Lung (tissue), 12 donors: Measurements from ENCODE around the gene CLCF1. TPM values are rescaled to one million over a fixed set of nuclear protein-coding genes. Genes with fewer than 3 reads are reported as not detected.

ENCODE experiments used
- ATAC-seq: fragments of 200-7000 bp; cut with Tn5 transposase; one replicate; pipeline ENCODE4 v1.9.1; 2020; ENCODE audit warnings: moderate number of reproducible peaks; ENCODE audit not compliant: insufficient read depth, low FRiP score
- DNase-seq, 3 donors: peaks; one replicate each; pipeline ENCODE4 v3.0.0-alpha.2; 2013 to 2017
- H3K27ac ChIP-seq, 2 donors: one replicate each; pipeline ENCODE4 v1.5.1; 2013; ENCODE audit warnings: mild to moderate bottlenecking in 2 of 2, moderate library complexity in 2 of 2, control low read depth in 1 of 2, inconsistent platforms in 1 of 2, low read depth in 1 of 2, low read length in 1 of 2
- H3K27me3 ChIP-seq, 3 donors: one replicate each; pipeline ENCODE4 v1.5.1; 2013; ENCODE audit warnings: low read length in 2 of 3; ENCODE audit not compliant: control insufficient read depth in 3 of 3, insufficient read depth in 3 of 3
- H3K36me3 ChIP-seq, 4 donors: one replicate each; pipeline ENCODE4 v1.5.1; 2013; ENCODE audit warnings: low read length in 4 of 4, mild to moderate bottlenecking in 1 of 4, moderate library complexity in 1 of 4; ENCODE audit not compliant: control insufficient read depth in 4 of 4, insufficient read depth in 4 of 4
- H3K4me1 ChIP-seq, 5 donors: one replicate each; pipeline ENCODE4 v1.5.1; 2013; ENCODE audit warnings: low read length in 5 of 5, mild to moderate bottlenecking in 2 of 5, moderate library complexity in 1 of 5; ENCODE audit not compliant: control insufficient read depth in 5 of 5, insufficient read depth in 5 of 5
- H3K4me3 ChIP-seq: one replicate; pipeline ENCODE4 v1.5.1; 2013; ENCODE audit warnings: mild to moderate bottlenecking, control low read depth, moderate library complexity
- H3K9ac ChIP-seq, 2 donors: one replicate each; pipeline ENCODE4 v1.5.1; 2013; ENCODE audit warnings: low read length in 2 of 2, control low read depth in 1 of 2; ENCODE audit not compliant: insufficient read depth in 1 of 2
- H3K9me3 ChIP-seq, 4 donors: one replicate each; pipeline ENCODE4 v1.5.1; 2013; ENCODE audit warnings: low read length in 3 of 4, mild to moderate bottlenecking in 1 of 4, moderate library complexity in 1 of 4; ENCODE audit not compliant: control insufficient read depth in 4 of 4, insufficient read depth in 3 of 4
- CTCF ChIP-seq: IDR thresholded peaks from 2 replicates; pipeline ENCODE4 v1.5.1; 2012; ENCODE audit warnings: mild to moderate bottlenecking; ENCODE audit errors: control extremely low read depth, extremely low read depth
- WGBS, 2 donors: extraction: QIAGEN DNeasy Blood & Tissue Kit; methylation state at CpG; one replicate each; pipeline ENCODE4 v1.1.7; 2013; 5-methylcytosine and 5-hydroxymethylcytosine counted together
- polyA plus RNA-seq, 2 donors: library from polyadenylated mRNA; stranded (reverse); fragments of 200-250 nt; gene quantifications; one replicate each; pipeline ENCODE4 v1.2.1, GENCODE V29; 2013
- total RNA-seq, 2 donors: library from RNA; depleted of rRNA in 1 of 2; stranded (reverse); fragments of >200 nt in 1 of 2; gene quantifications; one replicate each; pipeline ENCODE4 v1.2.1, GENCODE V29; 2014 to 2021
- donor health status: control.
- donor health status: control.
- donor health status: Bipolar disorder and iron deficiency.
- donor health status: healthy.
- donor health status: DM: yes; HTN: yes; CAD: no.

The CLCF1 gene
- total and polyA plus RNA-seq, 4 donors, result 3.5 to 10.0 (median 8.7) TPM

- H3K4me1 ChIP-seq, result peaks cover 0 to 10% (median 6%) of the 10 kb centered on the region in 5 donors
- H3K4me3 ChIP-seq, result no peak overlapping the region
- TF ChIP-seq CTCF, result no peak
- ATAC-seq, result no peak
- no peaks in the 10 kb centered on the region for H3K9me3 ChIP-seq
- no peak overlapping the region for H3K27ac ChIP-seq
- 73 to 80% methylated on average over 12 of the region's 12 CpGs for WGBS, 2 donors
- no peaks in the 10 kb centered on the region for H3K36me3 ChIP-seq
- DNase-seq, result no peak
- no peaks in the 10 kb centered on the region for H3K27me3 ChIP-seq
- H3K9ac ChIP-seq, result no peak overlapping the region
These were observed 34.3 kb upstream of the CLCF1 start for GRCh38 chr11:67407688-67408163.

- no peak overlapping the region for H3K27ac ChIP-seq
- ATAC-seq (no peak), DNase-seq (no peak)
- H3K27me3 ChIP-seq, result no peaks in the 10 kb centered on the region
- no peak overlapping the region for H3K9ac ChIP-seq
- H3K4me1 ChIP-seq, result peaks cover 0 to 14% (median 7%) of the 10 kb centered on the region in 5 donors
- no peak for TF ChIP-seq CTCF
- no peak overlapping the region for H3K4me3 ChIP-seq
- H3K9me3 ChIP-seq, result no peaks in the 10 kb centered on the region
- WGBS, 2 donors, result 65 to 78% methylated on average over 12 of the region's 12 CpGs
- H3K36me3 ChIP-seq, result no peaks in the 10 kb centered on the region
These were observed 33.7 kb upstream of the CLCF1 start for GRCh38 chr11:67406969-67407687.

GRCh38 chr11:67406420-67406968 lies 33.1 kb upstream of the CLCF1 start:
- no peaks in the 10 kb centered on the region for H3K36me3 ChIP-seq
- ATAC-seq (no peak), DNase-seq (no peak)
- H3K27ac ChIP-seq, result no peak overlapping the region
- no peak overlapping the region for H3K4me3 ChIP-seq
- no peaks in the 10 kb centered on the region for H3K27me3 ChIP-seq
- 81 to 91% methylated on average over 18 of the region's 18 CpGs for WGBS, 2 donors
- peaks cover 0 to 16% (median 8%) of the 10 kb centered on the region in 5 donors for H3K4me1 ChIP-seq
- H3K9me3 ChIP-seq, result no peaks in the 10 kb centered on the region
- H3K9ac ChIP-seq, result no peak overlapping the region
- TF ChIP-seq CTCF, result no peak
